Inflammatory macrophage treated with lipopolysaccharide for 4 hours (primary cell): Measurements from ENCODE around the gene IGSF6.
"Not testable (repeated sequence)": the region's sequence is repeated elsewhere in the genome, so short reads cannot be mapped to it uniquely, and the experiment has no call there.

Source experiments
- DNase-seq: peaks from one replicate; pipeline ENCODE4 v3.0.0-alpha.2; 2020

IGSF6 gene

DNA sequence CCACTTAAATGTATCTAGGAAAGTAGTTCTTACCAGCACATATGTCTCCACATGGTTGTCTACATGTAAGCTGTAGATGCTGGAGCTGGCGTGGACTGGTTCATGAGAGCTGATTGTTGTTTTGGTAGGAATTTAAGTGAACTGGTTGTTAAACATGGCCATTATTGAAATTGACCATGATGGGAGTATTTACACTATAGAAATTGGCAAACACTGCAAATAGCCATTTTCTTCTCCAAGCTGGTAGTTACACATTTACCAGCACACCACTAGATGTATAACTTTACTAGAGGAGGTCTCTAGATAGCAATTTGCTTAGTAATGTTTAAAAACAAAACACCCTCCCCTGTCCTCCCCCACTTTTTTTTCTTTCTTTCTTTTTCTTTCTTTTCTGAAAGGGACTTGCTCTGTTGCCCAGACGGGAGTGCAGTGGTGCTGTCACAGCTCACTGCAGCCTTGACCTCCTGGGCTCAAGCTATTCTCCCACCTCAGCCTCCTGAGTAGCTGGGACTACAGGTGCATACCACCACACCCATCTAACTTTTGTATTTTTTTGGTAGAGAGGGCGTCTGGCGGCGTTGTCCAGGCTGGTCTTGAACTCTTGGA, 24.2 kb downstream of the IGSF6 start:
- no peak for DNase-seq

DNA sequence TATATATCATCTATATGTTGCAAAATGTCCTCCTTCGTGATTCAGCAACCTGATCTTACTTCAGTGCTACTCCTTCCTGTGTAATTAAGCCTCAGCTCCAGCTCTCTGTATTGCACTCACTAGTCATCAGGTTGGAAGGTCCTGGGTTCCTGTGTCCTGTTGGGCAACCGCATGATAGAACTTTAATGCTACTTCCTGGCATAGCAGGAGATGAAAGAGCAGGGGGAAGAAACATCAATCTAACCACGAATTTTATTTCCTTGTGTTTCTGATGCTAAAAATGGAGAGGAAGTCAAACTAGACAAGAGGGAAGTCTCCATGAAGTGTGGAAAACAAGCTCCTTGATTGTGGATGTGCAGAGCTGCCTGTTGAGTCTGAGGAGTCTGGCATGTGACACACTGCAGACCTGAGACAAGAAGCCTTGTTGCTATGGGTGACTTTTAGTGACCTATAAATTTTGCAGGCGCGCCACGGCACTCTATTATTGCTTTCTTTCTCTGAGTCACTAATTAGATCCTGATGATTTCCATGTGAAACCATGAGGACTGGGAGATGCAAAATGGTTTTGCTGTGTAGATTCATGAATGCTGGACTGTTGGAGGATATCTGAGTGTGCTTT, 25.6 kb downstream of the IGSF6 start:
- DNase-seq, result peak; percentile 91

DNA sequence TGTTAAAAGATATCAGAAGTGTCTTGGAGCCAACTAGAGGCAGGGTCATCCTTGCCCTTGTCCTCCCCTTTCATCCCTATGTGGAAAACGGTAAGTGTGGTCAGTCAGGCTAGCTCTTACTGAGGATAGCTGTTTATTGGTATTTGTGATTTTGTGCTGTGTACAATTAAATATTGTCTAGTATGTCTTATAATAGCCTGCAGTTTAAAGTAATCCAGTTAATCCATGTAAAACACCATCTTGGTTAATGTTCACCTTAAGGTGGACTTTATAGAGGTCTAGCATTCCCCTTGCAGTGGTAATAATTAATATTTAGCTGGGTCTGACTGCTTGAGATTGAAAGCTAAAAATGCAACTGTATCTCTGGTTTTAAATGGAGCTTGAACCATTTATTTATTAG, 27.4 kb downstream of the IGSF6 start:
- no peak for DNase-seq

DNA sequence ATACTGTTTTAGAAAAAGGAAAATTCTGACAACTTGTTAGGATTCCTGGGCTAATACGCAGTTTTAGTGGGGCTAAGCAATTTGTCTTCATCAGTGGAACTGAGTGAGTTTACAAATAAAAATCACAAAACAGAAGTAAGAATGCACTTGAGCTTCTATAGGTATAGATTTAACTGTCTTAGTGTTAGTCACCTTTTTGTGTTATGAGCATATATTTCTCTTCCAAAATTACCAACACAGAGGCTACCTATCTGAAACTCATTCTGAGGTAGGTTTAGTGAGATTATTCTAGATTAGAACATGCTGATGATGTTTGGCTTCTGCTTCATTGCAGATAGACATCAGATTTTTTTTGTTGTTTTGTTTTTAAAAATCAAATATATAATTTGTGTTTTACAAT, 29.9 kb downstream of the IGSF6 start:
- no peak for DNase-seq

DNA sequence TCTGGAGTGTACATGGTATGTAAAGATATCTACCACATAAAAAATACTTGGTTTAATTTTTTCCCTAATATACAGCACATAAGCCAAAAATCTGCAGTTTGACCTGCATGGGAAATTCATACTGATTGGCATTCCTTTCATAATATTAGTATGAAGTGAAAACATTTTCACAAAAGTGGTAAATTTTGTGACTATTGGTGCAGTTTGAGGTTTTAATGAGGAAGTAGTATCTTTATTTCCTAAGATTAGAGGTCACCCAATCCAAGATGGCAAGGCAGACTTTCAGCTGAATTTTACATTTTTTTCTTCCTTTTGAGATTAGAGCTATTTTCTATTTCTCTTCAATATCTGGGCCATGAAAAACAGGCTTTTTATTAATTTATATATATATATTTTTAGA, 31.8 kb downstream of the IGSF6 start:
- DNase-seq, result peak; percentile 61

GRCh38 chr16:21619765-21620425, 32.5 kb downstream of the IGSF6 start:
- DNase-seq, result no peak

DNA sequence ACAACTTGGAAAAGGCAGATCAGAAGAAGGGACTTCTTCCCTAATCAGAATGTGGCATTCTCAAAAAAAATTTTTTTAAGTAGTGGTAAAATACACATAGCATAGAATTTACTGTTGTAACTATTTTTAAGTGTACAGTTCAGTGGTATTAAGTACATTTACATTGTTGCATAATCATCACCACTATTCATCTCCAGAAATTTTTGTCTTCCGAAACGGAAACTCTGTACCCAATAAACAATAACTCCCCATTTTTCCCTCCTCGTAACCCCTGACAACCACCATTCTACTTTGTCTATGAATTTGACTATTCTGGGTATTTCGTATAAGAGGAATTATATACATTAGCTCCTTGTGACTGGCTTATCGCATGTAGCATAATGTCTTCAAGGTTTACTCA, 34.1 kb downstream of the IGSF6 start:
- peak; percentile 44 for DNase-seq

DNA sequence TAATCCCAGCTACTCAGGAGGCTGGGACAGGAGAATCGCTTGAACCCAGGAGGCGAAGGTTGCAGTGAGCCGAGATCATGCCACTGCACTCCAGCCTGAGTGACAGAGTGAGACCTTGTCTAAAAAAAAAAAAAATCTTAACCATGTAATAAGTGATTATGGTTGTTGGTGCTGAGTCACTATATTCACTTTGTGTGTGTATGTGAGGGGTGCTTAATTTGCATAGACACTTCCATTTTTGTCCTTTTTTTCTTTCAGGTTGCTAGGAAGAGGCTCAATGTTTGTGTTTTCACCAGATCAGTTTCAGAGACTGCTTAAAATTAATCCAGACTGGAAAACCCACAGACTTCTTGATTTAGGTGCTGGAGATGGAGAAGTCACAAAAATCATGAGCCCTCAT, 34.8 kb downstream of the IGSF6 start:
- DNase-seq, result peak; percentile 92

DNA sequence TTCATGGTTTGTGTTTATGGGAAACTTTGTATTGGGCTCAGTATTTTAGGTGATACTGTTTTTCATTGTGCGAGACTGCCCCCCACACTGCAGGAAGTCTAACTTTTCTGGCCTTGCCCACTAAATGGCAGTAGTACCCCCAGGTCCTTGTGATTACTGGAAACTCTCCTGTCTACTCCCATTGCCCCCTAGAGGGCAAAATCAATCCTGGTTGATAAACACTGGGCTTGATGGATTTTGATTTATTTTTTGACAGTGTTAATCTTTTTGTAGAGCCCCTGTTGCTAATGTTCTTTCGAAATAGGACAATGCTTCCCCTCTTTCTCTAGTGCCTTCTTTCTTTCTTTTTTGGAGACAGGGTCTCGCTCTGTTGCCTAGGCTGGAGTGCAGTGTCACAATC, 37.5 kb downstream of the IGSF6 start:
- no peak for DNase-seq

- DNase-seq, result no peak
Observed at GRCh38 chr16:21613781-21614180, 38.6 kb downstream of the IGSF6 start.

GRCh38 chr16:21613361-21613760, 39.0 kb downstream of the IGSF6 start:
- DNase-seq, result no peak

DNA sequence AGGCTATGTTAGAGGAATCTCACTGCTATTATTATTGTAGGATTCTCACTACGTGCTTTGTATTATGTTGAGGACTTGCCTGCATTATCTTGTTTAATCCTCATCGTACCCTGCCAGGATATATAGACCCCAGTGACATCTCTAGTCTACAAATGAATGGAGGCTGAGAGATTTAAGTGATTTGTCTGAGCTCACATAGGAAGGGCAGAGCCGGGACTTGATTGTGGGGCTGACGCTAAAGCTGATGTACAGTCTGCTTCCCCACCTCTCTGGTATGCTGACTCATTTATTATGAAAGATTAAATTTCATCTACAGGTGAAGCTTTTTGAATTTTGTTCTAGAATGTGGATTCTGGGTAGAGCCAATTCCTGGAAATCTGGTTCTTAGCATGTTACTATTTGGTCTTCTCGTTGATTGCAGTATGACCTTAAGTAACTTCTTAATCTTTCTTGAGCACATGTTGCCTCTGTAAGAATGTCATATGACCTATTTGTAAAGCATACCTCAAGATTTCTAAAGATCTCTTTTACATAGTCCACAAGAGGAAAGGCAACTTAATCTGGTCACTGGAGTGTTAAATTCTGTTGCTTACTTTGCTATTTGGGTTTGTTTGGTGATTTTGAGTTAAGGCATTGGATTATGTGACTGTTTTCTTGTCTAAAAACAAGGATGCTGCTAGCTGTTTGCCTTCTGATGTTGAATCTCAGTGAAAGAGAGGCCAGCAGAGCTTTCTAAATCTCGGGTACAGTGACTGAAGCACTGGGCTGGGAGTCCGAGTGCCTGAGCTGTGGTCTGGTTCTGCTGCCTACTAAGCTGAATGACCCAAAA, 40.6 kb downstream of the IGSF6 start:
- peak; percentile 91 for DNase-seq

GRCh38 chr16:21611198-21611555, 41.2 kb downstream of the IGSF6 start:
- DNase-seq, result peak; percentile 97

DNA sequence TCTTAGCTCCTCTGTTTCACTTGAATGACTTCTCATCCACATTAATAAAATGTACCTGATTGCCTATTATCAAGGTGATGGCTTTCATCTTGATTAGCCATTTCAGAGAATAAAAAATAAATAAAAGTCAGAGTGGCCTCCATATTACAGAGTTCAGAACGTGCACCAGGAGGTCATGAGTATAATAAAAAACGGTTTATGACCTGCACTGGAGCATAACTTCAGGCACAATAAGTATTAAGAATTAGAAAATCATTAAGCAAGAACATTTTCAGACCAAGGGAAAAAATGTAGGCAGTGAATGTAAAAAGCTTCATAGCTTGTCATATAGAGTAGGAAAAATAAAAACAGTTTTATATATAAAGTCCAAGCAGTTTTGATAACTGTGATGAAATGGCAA, 41.6 kb downstream of the IGSF6 start:
- DNase-seq, result no peak

DNA sequence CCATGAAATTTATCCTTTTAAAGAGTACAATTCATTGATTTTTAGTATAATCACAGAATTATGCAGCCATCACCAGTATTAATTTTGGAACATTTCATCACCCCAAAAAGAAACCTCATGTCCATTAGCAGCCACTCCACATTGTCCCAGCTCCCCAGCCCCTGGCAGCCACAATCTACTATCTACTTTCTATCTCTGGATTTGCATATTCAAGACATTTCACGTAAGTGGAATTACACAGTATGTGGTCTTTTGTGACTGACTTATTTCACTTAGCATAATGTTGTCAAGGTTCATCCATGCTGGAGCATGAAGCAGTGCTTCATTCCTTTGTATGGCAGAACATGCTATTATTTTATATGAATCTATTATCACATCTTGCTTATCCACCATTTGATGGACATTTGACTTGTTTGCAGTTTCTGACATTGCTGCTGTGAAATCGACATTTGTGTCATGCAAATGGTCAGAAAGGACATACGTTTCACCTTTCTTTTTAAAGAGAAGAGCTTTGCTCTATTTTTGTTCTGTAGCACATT, 42.3 kb downstream of the IGSF6 start:
- peak; percentile 56 for DNase-seq

- peak; percentile 94 for DNase-seq
Observed at GRCh38 chr16:21608639-21609328, 43.6 kb downstream of the IGSF6 start.

- DNase-seq, result not testable (repeated sequence)
Observed at GRCh38 chr16:21605848-21606247, 46.6 kb downstream of the IGSF6 start.

DNA sequence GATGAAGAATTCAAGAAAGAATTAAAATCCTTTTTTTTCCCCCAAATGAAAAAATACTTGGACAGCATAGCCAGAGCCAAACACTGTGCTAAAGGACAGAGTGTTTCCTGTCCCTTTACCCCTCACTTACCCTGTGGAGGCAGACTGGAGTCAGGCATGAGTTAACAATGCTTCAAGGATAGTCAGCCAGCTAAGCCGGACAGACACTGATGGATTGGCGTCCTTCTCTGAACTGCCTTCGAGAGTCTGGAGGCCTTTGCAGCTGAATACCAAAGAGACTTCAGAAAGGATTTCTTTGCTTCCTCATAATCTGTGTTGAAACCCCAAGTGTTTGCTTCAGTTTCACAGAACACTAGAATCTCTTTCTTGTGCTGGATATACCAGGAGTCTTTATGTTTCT, 48.5 kb downstream of the IGSF6 start:
- peak; percentile 74 for DNase-seq

DNA sequence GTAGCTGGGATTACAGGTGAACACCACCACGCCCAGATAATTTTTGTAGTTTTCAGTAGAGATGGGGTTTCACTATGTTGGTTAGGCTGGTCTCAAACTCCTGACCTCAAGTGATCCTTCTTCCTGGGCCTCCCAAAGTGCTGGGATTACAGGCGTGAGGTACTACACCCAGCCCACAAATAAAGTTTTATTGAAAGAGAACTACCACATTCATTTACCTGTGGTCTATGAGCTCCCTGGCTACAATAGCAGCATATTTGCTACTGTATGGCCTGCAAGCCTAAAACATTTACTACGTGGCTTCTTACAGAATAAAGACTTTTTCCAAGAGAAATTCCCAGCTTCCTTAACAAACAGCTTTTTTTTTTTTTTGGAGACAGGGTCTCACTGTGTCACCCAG, 49.6 kb downstream of the IGSF6 start:
- DNase-seq, result no peak

GRCh38 chr16:21600031-21600773, 52.2 kb downstream of the IGSF6 start:
- peak; percentile 61 for DNase-seq

GRCh38 chr16:21599122-21600030, 53.0 kb downstream of the IGSF6 start, which contains the start of gene METTL9:
Gene METTL9 (plus strand): TSS chr16:21599577. CDS start chr16:21599734, 157 bp downstream.
- DNase-seq, result peak; percentile 94
